ENCODE measurements around the gene HEXD.
A peak's percentile ranks its signal among the peaks of the same experiment; 100 is the strongest.

Gene HEXD

GRCh38 chr17:82400206-82400605, 17.9 kb upstream of the HEXD start:
- Histone ChIP-seq H3K23ac (ENCODE audit: low read length in 2 of 2) (no peak overlapping the region), H3K18ac (ENCODE audit: low read depth in 1 of 2, low read length in 2 of 2) (no peak overlapping the region), H3K27ac (ENCODE audit: low read length, poor library complexity, severe bottlenecking) (peak overlapping the region; percentile 7), H2BK15ac (ENCODE audit: low read depth, poor library complexity, severe bottlenecking) (no peak overlapping the region), H2BK120ac (ENCODE audit: low read depth, low read length) (no peak overlapping the region), H2BK5ac (ENCODE audit: low read depth, low read length, poor library complexity, severe bottlenecking) (no peak overlapping the region), H2AK5ac (ENCODE audit: low read length, severe bottlenecking) (no peak overlapping the region), H3K27me3 (ENCODE audit: control insufficient read depth in 1 of 2, insufficient read depth in 1 of 2, low read length in 2 of 2) (no peaks in the 10 kb centered on the region), H3K9ac (ENCODE audit: low read length) (peak overlapping the region; percentile 65), H3K36me3 (ENCODE audit: control insufficient read depth in 1 of 2, insufficient read depth in 2 of 2, low read depth in 1 of 2, low read length in 2 of 2) (peaks cover 22 to 30% of the 10 kb centered on the region in 2 experiments), H3K4ac (ENCODE audit: low read depth in 1 of 2, low read length in 2 of 2) (no peak overlapping the region), H3K4me2 (ENCODE audit: low read length, poor library complexity, severe bottlenecking) (no peak overlapping the region), H3K79me1 (replicated peaks; ENCODE audit: low read length, poor library complexity, severe bottlenecking) (no peaks in the 10 kb centered on the region), H2AFZ (ENCODE audit: low read depth, low read length) (no peak overlapping the region), H3K4me3 (ENCODE audit: insufficient read depth in 1 of 2, low read depth in 1 of 2, low read length in 2 of 2) (no peak overlapping the region), H4K91ac (ENCODE audit: low read length) (no peak overlapping the region), H2BK12ac (ENCODE audit: low read length in 2 of 2) (no peak overlapping the region), H4K8ac (ENCODE audit: low read length) (no peak overlapping the region), H3K14ac (ENCODE audit: low read length in 2 of 2) (no peak overlapping the region), H3K9me3 (ENCODE audit: control insufficient read depth, low read length) (no peaks in the 10 kb centered on the region), H3K4me1 (ENCODE audit: control insufficient read depth, insufficient read depth, low read depth, low read length) (peaks cover 51% of the 10 kb centered on the region)
- WGBS = 93% methylated on average over 7 of the region's 7 CpGs
- no peak for DNase-seq

- Histone ChIP-seq H3K4me3 (ENCODE audit: insufficient read depth in 1 of 2, low read depth in 1 of 2, low read length in 2 of 2) (no peak overlapping the region), H3K9ac (ENCODE audit: low read length) (no peak overlapping the region), H2BK12ac (ENCODE audit: low read length in 2 of 2) (no peak overlapping the region), H3K9me3 (ENCODE audit: control insufficient read depth, low read length) (no peaks in the 10 kb centered on the region), H2BK120ac (ENCODE audit: low read depth, low read length) (no peak overlapping the region), H3K36me3 (ENCODE audit: control insufficient read depth in 1 of 2, insufficient read depth in 2 of 2, low read depth in 1 of 2, low read length in 2 of 2) (peaks cover 22 to 30% of the 10 kb centered on the region in 2 experiments), H3K14ac (ENCODE audit: low read length in 2 of 2) (no peak overlapping the region), H3K27me3 (ENCODE audit: control insufficient read depth in 1 of 2, insufficient read depth in 1 of 2, low read length in 2 of 2) (no peaks in the 10 kb centered on the region), H3K18ac (ENCODE audit: low read depth in 1 of 2, low read length in 2 of 2) (no peak overlapping the region), H3K79me1 (replicated peaks; ENCODE audit: low read length, poor library complexity, severe bottlenecking) (no peaks in the 10 kb centered on the region), H4K91ac (ENCODE audit: low read length) (no peak overlapping the region), H2AFZ (ENCODE audit: low read depth, low read length) (no peak overlapping the region), H2BK15ac (ENCODE audit: low read depth, poor library complexity, severe bottlenecking) (no peak overlapping the region), H2BK5ac (ENCODE audit: low read depth, low read length, poor library complexity, severe bottlenecking) (no peak overlapping the region), H4K8ac (ENCODE audit: low read length) (no peak overlapping the region), H3K4me1 (ENCODE audit: control insufficient read depth, insufficient read depth, low read depth, low read length) (peaks cover 51% of the 10 kb centered on the region), H3K4ac (ENCODE audit: low read depth in 1 of 2, low read length in 2 of 2) (no peak overlapping the region), H3K4me2 (ENCODE audit: low read length, poor library complexity, severe bottlenecking) (no peak overlapping the region), H3K23ac (ENCODE audit: low read length in 2 of 2) (no peak overlapping the region), H3K27ac (ENCODE audit: low read length, poor library complexity, severe bottlenecking) (no peak overlapping the region), H2AK5ac (ENCODE audit: low read length, severe bottlenecking) (no peak overlapping the region)
- 99% methylated on average over 10 of the region's 19 CpGs for WGBS
- DNase-seq = no peak
Observed at GRCh38 chr17:82400830-82401229, 17.3 kb upstream of the HEXD start.

GRCh38 chr17:82402865-82403264, 15.3 kb upstream of the HEXD start:
- H3K27ac ChIP-seq (ENCODE audit: low read length, poor library complexity, severe bottlenecking) = peak overlapping the region; percentile 67
- H3K14ac ChIP-seq (ENCODE audit: low read length in 2 of 2) = no peak overlapping the region
- H3K79me1 ChIP-seq (replicated peaks; ENCODE audit: low read length, poor library complexity, severe bottlenecking) = peaks cover 5% of the 10 kb centered on the region
- H3K18ac ChIP-seq (ENCODE audit: low read depth in 1 of 2, low read length in 2 of 2) = no peak overlapping the region
- no peak overlapping the region for H2BK5ac ChIP-seq (ENCODE audit: low read depth, low read length, poor library complexity, severe bottlenecking)
- H3K9ac ChIP-seq (ENCODE audit: low read length) = no peak overlapping the region
- no peaks in the 10 kb centered on the region for H3K27me3 ChIP-seq (ENCODE audit: control insufficient read depth in 1 of 2, insufficient read depth in 1 of 2, low read length in 2 of 2)
- 91% methylated on average over 7 of the region's 7 CpGs for WGBS
- no peak overlapping the region for H2BK120ac ChIP-seq (ENCODE audit: low read depth, low read length)
- H4K91ac ChIP-seq (ENCODE audit: low read length) = no peak overlapping the region
- H2AK5ac ChIP-seq (ENCODE audit: low read length, severe bottlenecking) = no peak overlapping the region
- DNase-seq = no peak
- no peak overlapping the region for H4K8ac ChIP-seq (ENCODE audit: low read length)
- H3K4me1 ChIP-seq (ENCODE audit: control insufficient read depth, insufficient read depth, low read depth, low read length) = peaks cover 55% of the 10 kb centered on the region
- no peak overlapping the region for H3K4me3 ChIP-seq (ENCODE audit: insufficient read depth in 1 of 2, low read depth in 1 of 2, low read length in 2 of 2)
- H3K4ac ChIP-seq (ENCODE audit: low read depth in 1 of 2, low read length in 2 of 2) = no peak overlapping the region
- H3K9me3 ChIP-seq (ENCODE audit: control insufficient read depth, low read length) = no peaks in the 10 kb centered on the region
- no peak overlapping the region for H2BK15ac ChIP-seq (ENCODE audit: low read depth, poor library complexity, severe bottlenecking)
- no peak overlapping the region for H2AFZ ChIP-seq (ENCODE audit: low read depth, low read length)
- H3K23ac ChIP-seq (ENCODE audit: low read length in 2 of 2) = no peak overlapping the region
- H3K4me2 ChIP-seq (ENCODE audit: low read length, poor library complexity, severe bottlenecking) = peak overlapping the region; percentile 17
- H2BK12ac ChIP-seq (ENCODE audit: low read length in 2 of 2) = no peak overlapping the region
- H3K36me3 ChIP-seq (ENCODE audit: control insufficient read depth in 1 of 2, insufficient read depth in 2 of 2, low read depth in 1 of 2, low read length in 2 of 2) = peaks cover 25 to 29% of the 10 kb centered on the region in 2 experiments

- Histone ChIP-seq H3K4me1 (ENCODE audit: control insufficient read depth, insufficient read depth, low read depth, low read length) (peaks cover 60% of the 10 kb centered on the region), H3K23ac (ENCODE audit: low read length in 2 of 2) (no peak overlapping the region), H3K4me2 (ENCODE audit: low read length, poor library complexity, severe bottlenecking) (no peak overlapping the region), H3K36me3 (ENCODE audit: control insufficient read depth in 1 of 2, insufficient read depth in 2 of 2, low read depth in 1 of 2, low read length in 2 of 2) (peaks cover 29% of the 10 kb centered on the region in 2 experiments), H3K18ac (ENCODE audit: low read depth in 1 of 2, low read length in 2 of 2) (no peak overlapping the region), H3K9ac (ENCODE audit: low read length) (no peak overlapping the region), H4K8ac (ENCODE audit: low read length) (no peak overlapping the region), H3K14ac (ENCODE audit: low read length in 2 of 2) (no peak overlapping the region), H3K27me3 (ENCODE audit: control insufficient read depth in 1 of 2, insufficient read depth in 1 of 2, low read length in 2 of 2) (no peaks in the 10 kb centered on the region), H4K91ac (ENCODE audit: low read length) (peak overlapping the region; percentile 22), H3K9me3 (ENCODE audit: control insufficient read depth, low read length) (no peaks in the 10 kb centered on the region), H3K27ac (ENCODE audit: low read length, poor library complexity, severe bottlenecking) (no peak overlapping the region), H2BK12ac (ENCODE audit: low read length in 2 of 2) (no peak overlapping the region), H2AFZ (ENCODE audit: low read depth, low read length) (no peak overlapping the region), H2BK5ac (ENCODE audit: low read depth, low read length, poor library complexity, severe bottlenecking) (no peak overlapping the region), H3K79me1 (replicated peaks; ENCODE audit: low read length, poor library complexity, severe bottlenecking) (peaks cover 6% of the 10 kb centered on the region), H3K4me3 (ENCODE audit: insufficient read depth in 1 of 2, low read depth in 1 of 2, low read length in 2 of 2) (no peak overlapping the region), H2BK120ac (ENCODE audit: low read depth, low read length) (no peak overlapping the region), H2BK15ac (ENCODE audit: low read depth, poor library complexity, severe bottlenecking) (no peak overlapping the region), H3K4ac (ENCODE audit: low read depth in 1 of 2, low read length in 2 of 2) (no peak overlapping the region), H2AK5ac (ENCODE audit: low read length, severe bottlenecking) (peak overlapping the region; percentile 71)
- 98% methylated on average over 64 of the region's 67 CpGs for WGBS
- no peak for DNase-seq
Observed at GRCh38 chr17:82403662-82404660, 14.2 kb upstream of the HEXD start.
